ENCODE results near the gene UVRAG. TPM values are rescaled to one million over a fixed set of nuclear protein-coding genes. Genes with fewer than 3 reads are reported as not detected.

The UVRAG gene
- total RNA-seq, result 86.8 and 103 TPM in 2 replicates

GRCh38 chr11:75814677-75815344, at the start of gene UVRAG:
UVRAG (plus strand) TSS chr11:75815210; CDS start chr11:75815408, 198 bp downstream.
- intact Hi-C loops (cut with micrococcal nuclease), result loop anchor here (1.0 to 10.0 kb wide), 8 partner anchors 9 to 630 kb away; partner anchors contain the start of genes EMSY, GVQW3 and THAP12
- H3K9me3 Mint-ChIP-seq, result no peaks in the 10 kb centered on the region
- peak within 1 kb of the TSS; percentile 96 for H3K27ac Mint-ChIP-seq
- H3K36me3 Mint-ChIP-seq (ENCODE audit: low read depth), result peaks cover 7% of the 10 kb centered on the region
- no peaks in the 10 kb centered on the region for H3K27me3 Mint-ChIP-seq
- ATAC-seq (ENCODE audit: low read depth), result peak; percentile 85
- DNase-seq, result peak; percentile 96
- H3K4me3 Mint-ChIP-seq, result no peak within 1 kb of the TSS
- ChIA-PET CTCF (interaction anchor here (1.5 to 4.1 kb wide), 4 partner anchors 12 to 337 kb away, joined by 5 to 23 read pairs (median 14); no protein-coding TSS in a partner anchor), POLR2A (interaction anchor here (0.6 to 8.1 kb wide), 16 partner anchors 10 to 125 kb away, joined by 3 to 94 read pairs (median 4); no protein-coding TSS in a partner anchor)
- H3K4me1 Mint-ChIP-seq, result peaks cover 53% of the 10 kb centered on the region
- TF ChIP-seq CTCF (IDR thresholded peaks at IDR 0.05), result no peak

GRCh38 chr11:75766443-75767227, 48.4 kb upstream of the UVRAG start:
- POLR2A ChIA-PET, result no interaction called here
- DNase-seq (no peak), ATAC-seq (ENCODE audit: low read depth) (no peak)
- CTCF ChIA-PET, result no interaction called here
- no peaks in the 10 kb centered on the region for H3K9me3 Mint-ChIP-seq
- no peaks in the 10 kb centered on the region for H3K27me3 Mint-ChIP-seq
- H3K4me1 Mint-ChIP-seq, result peaks cover 39% of the 10 kb centered on the region
- no peaks in the 10 kb centered on the region for H3K36me3 Mint-ChIP-seq (ENCODE audit: low read depth)
- no peak overlapping the region for H3K4me3 Mint-ChIP-seq
- TF ChIP-seq CTCF (IDR thresholded peaks at IDR 0.05), result no peak
- intact Hi-C loops (cut with micrococcal nuclease), result no loop called here
- peak overlapping the region; percentile 43 for H3K27ac Mint-ChIP-seq

- no peak for ATAC-seq (ENCODE audit: low read depth)
- intact Hi-C loops (cut with micrococcal nuclease), result no loop called here
- no peak for TF ChIP-seq CTCF (IDR thresholded peaks at IDR 0.05)
- Mint-ChIP-seq H3K27me3 (no peaks in the 10 kb centered on the region), H3K36me3 (ENCODE audit: low read depth) (no peaks in the 10 kb centered on the region), H3K27ac (peak overlapping the region; percentile 43), H3K4me3 (no peak overlapping the region), H3K9me3 (no peaks in the 10 kb centered on the region), H3K4me1 (peaks cover 44% of the 10 kb centered on the region)
- ChIA-PET POLR2A (no interaction called here), CTCF (no interaction called here)
- DNase-seq, result no peak
Observed at GRCh38 chr11:75767228-75767572, 47.8 kb upstream of the UVRAG start.

GRCh38 chr11:75767793-75768111, 47.3 kb upstream of the UVRAG start:
- POLR2A ChIA-PET, result interaction anchor here (1.0 kb wide), 1 partner anchor 10 kb away, joined by 3 read pairs; no protein-coding TSS in a partner anchor

More at GRCh38 chr11:75767793-75768111, 47.3 kb upstream of the UVRAG start:
- no peaks in the 10 kb centered on the region for H3K36me3 Mint-ChIP-seq (ENCODE audit: low read depth)
- H3K27me3 Mint-ChIP-seq, result no peaks in the 10 kb centered on the region
- peaks cover 50% of the 10 kb centered on the region for H3K4me1 Mint-ChIP-seq
- ATAC-seq (ENCODE audit: low read depth) (no peak), DNase-seq (no peak)
- TF ChIP-seq CTCF (IDR thresholded peaks at IDR 0.05), result no peak
- H3K4me3 Mint-ChIP-seq, result peak overlapping the region; percentile 83
- no peaks in the 10 kb centered on the region for H3K9me3 Mint-ChIP-seq
- intact Hi-C loops (cut with micrococcal nuclease), result loop anchor here (1.0 kb wide), 6 partner anchors 44 to 678 kb away; partner anchors contain the start of gene EMSY
- CTCF ChIA-PET, result no interaction called here
- H3K27ac Mint-ChIP-seq, result peak overlapping the region; percentile 87
